Osteoblast (primary cell): ENCODE results near the gene FBXO22. TPM values are rescaled to one million over a fixed set of nuclear protein-coding genes. Genes with fewer than 3 reads are reported as not detected.

Experiments used
- DNase-seq: peaks from one replicate; pipeline ENCODE4 v3.0.0; 2011; ENCODE audit warnings: low spot score, mixed read lengths; ENCODE audit not compliant: insufficient read length; ENCODE audit errors: missing footprints
- H2AFZ ChIP-seq: 2 replicates; pipeline ENCODE4 v1.6.0; 2011; ENCODE audit warnings: mild to moderate bottlenecking, low read length
- H3K27ac ChIP-seq: 2 replicates; pipeline ENCODE4 v1.5.1; 2011; ENCODE audit warnings: mild to moderate bottlenecking, low read depth, low read length, moderate library complexity
- H3K27me3 ChIP-seq: 2 replicates; pipeline ENCODE4 v1.6.0; 2012; ENCODE audit warnings: mild to moderate bottlenecking, control low read depth, inconsistent platforms, low read length, moderate library complexity; ENCODE audit not compliant: insufficient read depth
- H3K36me3 ChIP-seq: 2 replicates; pipeline ENCODE4 v1.5.1; 2011; ENCODE audit warnings: mild to moderate bottlenecking, low read length, control low read depth, moderate library complexity; ENCODE audit not compliant: insufficient read depth
- H3K4me1 ChIP-seq: 2 replicates; pipeline ENCODE4 v1.5.1; 2011; ENCODE audit warnings: mild to moderate bottlenecking, low read length, control low read depth, moderate library complexity; ENCODE audit not compliant: insufficient read depth
- H3K4me2 ChIP-seq: 2 replicates; pipeline ENCODE4 v1.6.0; 2011; ENCODE audit warnings: mild to moderate bottlenecking, low read length; ENCODE audit not compliant: insufficient read depth
- H3K4me3 ChIP-seq: fragments of 200-600 bp; sonication (generic); 3 replicates; pipeline ENCODE4 v1.5.1; 2012; ENCODE audit warnings: mild to moderate bottlenecking, low read length, inconsistent platforms; ENCODE audit not compliant: insufficient read depth
- H3K79me2 ChIP-seq: 2 replicates; pipeline ENCODE4 v1.6.0; 2012; ENCODE audit warnings: mild to moderate bottlenecking, low read length, control low read depth, inconsistent platforms; ENCODE audit not compliant: insufficient read depth
- H3K9me3 ChIP-seq: 2 replicates; pipeline ENCODE4 v1.5.1; 2011; ENCODE audit warnings: low read depth, low read length, control low read depth
- H4K20me1 ChIP-seq: 2 replicates; pipeline ENCODE4 v1.6.0; 2012; ENCODE audit warnings: mild to moderate bottlenecking, low read length, control low read depth; ENCODE audit not compliant: insufficient read depth
- total RNA-seq: library from RNA; depleted of rRNA; stranded (reverse); fragments of >200 nt; gene quantifications from 2 replicates; pipeline ENCODE4 v1.2.3, GENCODE V29; 2012
- TF ChIP-seq, protein P1 (sequence below): IDR thresholded peaks from 2 replicates; pipeline ENCODE4 v1.5.1; 2011; ENCODE audit warnings: mild to moderate bottlenecking, low read depth, low read length, moderate library complexity; ENCODE audit errors: extremely low read depth

The FBXO22 gene
- total RNA-seq, 1 donor: 27.1 TPM

GRCh38 chr15:75884041-75884440 is 19.6 kb upstream of the FBXO22 start:
- Histone ChIP-seq H2AFZ (no peak overlapping the region), H3K4me1 (peaks cover 10% of the 10 kb centered on the region), H3K9me3 (no peaks in the 10 kb centered on the region), H3K79me2 (peaks cover 13% of the 10 kb centered on the region), H3K4me2 (peak overlapping the region; percentile 30), H4K20me1 (no peaks in the 10 kb centered on the region), H3K4me3 (no peak overlapping the region), H3K27ac (peak overlapping the region; percentile 52), H3K27me3 (no peaks in the 10 kb centered on the region), H3K36me3 (peaks cover 14% of the 10 kb centered on the region)
- peak; percentile 61 for DNase-seq
- TF ChIP-seq, protein P1, sequence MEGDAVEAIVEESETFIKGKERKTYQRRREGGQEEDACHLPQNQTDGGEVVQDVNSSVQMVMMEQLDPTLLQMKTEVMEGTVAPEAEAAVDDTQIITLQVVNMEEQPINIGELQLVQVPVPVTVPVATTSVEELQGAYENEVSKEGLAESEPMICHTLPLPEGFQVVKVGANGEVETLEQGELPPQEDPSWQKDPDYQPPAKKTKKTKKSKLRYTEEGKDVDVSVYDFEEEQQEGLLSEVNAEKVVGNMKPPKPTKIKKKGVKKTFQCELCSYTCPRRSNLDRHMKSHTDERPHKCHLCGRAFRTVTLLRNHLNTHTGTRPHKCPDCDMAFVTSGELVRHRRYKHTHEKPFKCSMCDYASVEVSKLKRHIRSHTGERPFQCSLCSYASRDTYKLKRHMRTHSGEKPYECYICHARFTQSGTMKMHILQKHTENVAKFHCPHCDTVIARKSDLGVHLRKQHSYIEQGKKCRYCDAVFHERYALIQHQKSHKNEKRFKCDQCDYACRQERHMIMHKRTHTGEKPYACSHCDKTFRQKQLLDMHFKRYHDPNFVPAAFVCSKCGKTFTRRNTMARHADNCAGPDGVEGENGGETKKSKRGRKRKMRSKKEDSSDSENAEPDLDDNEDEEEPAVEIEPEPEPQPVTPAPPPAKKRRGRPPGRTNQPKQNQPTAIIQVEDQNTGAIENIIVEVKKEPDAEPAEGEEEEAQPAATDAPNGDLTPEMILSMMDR: no peak

DNA sequence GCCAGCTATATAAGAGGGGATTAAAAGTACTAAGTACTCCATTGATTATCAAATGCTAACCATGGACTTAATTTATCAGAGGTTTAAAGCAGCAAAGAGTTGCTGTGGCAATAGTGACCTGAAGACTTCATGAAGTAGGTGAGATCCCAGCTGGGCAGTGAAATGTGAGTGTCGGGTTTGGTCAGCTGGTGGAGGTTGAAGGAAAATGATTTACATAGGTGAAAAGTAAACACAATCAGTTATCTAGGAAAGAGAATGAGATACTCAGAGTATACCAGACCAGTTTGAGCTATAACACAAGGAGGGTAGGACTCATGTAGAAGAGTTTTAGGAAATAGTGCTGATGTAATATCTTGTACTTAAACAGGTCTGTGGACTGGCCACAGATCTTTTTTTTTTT is 16.5 kb upstream of the FBXO22 start:
- no peaks in the 10 kb centered on the region for H4K20me1 ChIP-seq
- H2AFZ ChIP-seq: no peak overlapping the region
- no peak overlapping the region for H3K4me2 ChIP-seq
- peaks cover 6% of the 10 kb centered on the region for H3K36me3 ChIP-seq
- H3K27me3 ChIP-seq: no peaks in the 10 kb centered on the region
- H3K9me3 ChIP-seq: no peaks in the 10 kb centered on the region
- H3K27ac ChIP-seq: no peak overlapping the region
- H3K79me2 ChIP-seq: peaks cover 14% of the 10 kb centered on the region
- H3K4me3 ChIP-seq: no peak overlapping the region
- H3K4me1 ChIP-seq: peaks cover 30% of the 10 kb centered on the region
- no peak for DNase-seq
- TF ChIP-seq, protein P1: no peak

GRCh38 chr15:75891895-75892294 is 11.8 kb upstream of the FBXO22 start:
- Histone ChIP-seq H3K9me3 (no peaks in the 10 kb centered on the region), H3K27ac (peak overlapping the region; percentile 94), H4K20me1 (no peaks in the 10 kb centered on the region), H3K79me2 (peaks cover 8% of the 10 kb centered on the region), H3K4me3 (peak overlapping the region; percentile 13), H2AFZ (peak overlapping the region; percentile 62), H3K4me1 (peaks cover 22% of the 10 kb centered on the region), H3K27me3 (no peaks in the 10 kb centered on the region), H3K4me2 (peak overlapping the region; percentile 72), H3K36me3 (no peaks in the 10 kb centered on the region)
- peak; percentile 44 for DNase-seq
- TF ChIP-seq, protein P1: no peak

DNA sequence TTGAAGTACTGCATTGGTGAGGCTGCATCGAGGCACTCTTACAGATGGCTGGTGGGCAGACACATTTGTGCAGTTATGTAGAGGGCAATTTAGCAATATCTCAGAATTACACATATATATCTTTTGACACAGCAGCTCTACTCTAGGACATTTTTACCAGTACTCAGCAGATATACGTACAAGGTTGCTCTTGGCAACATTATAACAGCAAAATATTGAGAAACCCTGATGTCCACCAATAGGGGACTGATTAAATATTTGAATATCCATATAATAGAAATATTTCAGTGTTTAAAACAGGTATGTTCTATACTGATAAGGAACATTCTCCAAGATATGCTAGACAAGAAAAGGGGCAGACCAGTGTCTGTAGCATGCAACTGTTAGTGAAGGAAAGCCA is 7.9 kb upstream of the FBXO22 start:
- H2AFZ ChIP-seq: no peak overlapping the region
- H3K9me3 ChIP-seq: no peaks in the 10 kb centered on the region
- no peaks in the 10 kb centered on the region for H4K20me1 ChIP-seq
- peaks cover 9% of the 10 kb centered on the region for H3K36me3 ChIP-seq
- H3K4me3 ChIP-seq: no peak overlapping the region
- TF ChIP-seq, protein P1: no peak
- H3K4me2 ChIP-seq: no peak overlapping the region
- no peaks in the 10 kb centered on the region for H3K79me2 ChIP-seq
- H3K27me3 ChIP-seq: no peaks in the 10 kb centered on the region
- H3K27ac ChIP-seq: no peak overlapping the region
- H3K4me1 ChIP-seq: peaks cover 17% of the 10 kb centered on the region
- DNase-seq: peak; percentile 26
